CD14-positive monocyte (primary cell): ENCODE results near the gene INPP4B. TPM values are rescaled to one million over a fixed set of nuclear protein-coding genes. Genes with fewer than 3 reads are reported as not detected.

ENCODE experiments used
- DNase-seq, 3 donors: peaks; one replicate each; pipeline ENCODE4 v3.0.0-alpha.2; 2011 to 2022
- H2AFZ ChIP-seq: 2 replicates; pipeline ENCODE4 v1.6.0; 2012; ENCODE audit warnings: mild to moderate bottlenecking, low read depth, low read length, inconsistent platforms; ENCODE audit not compliant: insufficient read depth, poor library complexity, severe bottlenecking
- H3K27ac ChIP-seq, 2 donors: 1 replicate in 1 of 2; 2 replicates in 1 of 2; pipeline ENCODE4 v1.5.1; 2012 to 2013; ENCODE audit warnings: low read length in 2 of 2, control low read depth in 1 of 2, inconsistent platforms in 1 of 2, low read depth in 1 of 2, mild to moderate bottlenecking in 1 of 2
- H3K27me3 ChIP-seq, 2 donors: one replicate each; pipeline versions ENCODE4 v1.6.0 to v1.6.1; 2011 to 2013; ENCODE audit warnings: low read length in 2 of 2; ENCODE audit not compliant: control insufficient read depth in 2 of 2, insufficient read depth in 2 of 2
- H3K36me3 ChIP-seq, 2 donors: replicated peaks in 1 of 2; 1 replicate in 1 of 2; 2 replicates in 1 of 2; pipeline versions ENCODE4 v1.5.1 to v1.6.1; 2012 to 2013; ENCODE audit warnings: low read length in 2 of 2, control low read depth in 1 of 2, inconsistent platforms in 1 of 2, mild to moderate bottlenecking in 1 of 2; ENCODE audit not compliant: insufficient read depth in 2 of 2, control insufficient read depth in 1 of 2
- H3K4me1 ChIP-seq, 2 donors: 1 replicate in 1 of 2; 2 replicates in 1 of 2; pipeline versions ENCODE4 v1.5.1 to v1.6.1; 2012 to 2013; ENCODE audit warnings: low read length in 2 of 2, control low read depth in 1 of 2, inconsistent platforms in 1 of 2, mild to moderate bottlenecking in 1 of 2, moderate library complexity in 1 of 2; ENCODE audit not compliant: insufficient read depth in 2 of 2, control insufficient read depth in 1 of 2
- H3K4me2 ChIP-seq: replicated peaks from 2 replicates; pipeline ENCODE3; 2012; ENCODE audit warnings: low read length, moderate library complexity, mild to moderate bottlenecking; ENCODE audit not compliant: poor library complexity, severe bottlenecking; ENCODE audit errors: extremely low read depth
- H3K4me3 ChIP-seq, 3 experiments: fragments of 200-600 bp in 1 of 3; sonication (generic) in 1 of 3; replicated peaks in 1 of 3; 1 replicate in 2 of 3; 2 replicates in 1 of 3; pipeline ENCODE4 v1.5.1; 2011 to 2013; ENCODE audit warnings: low read length in 3 of 3, mild to moderate bottlenecking in 3 of 3, control low read depth in 2 of 3, low read depth in 2 of 3, inconsistent platforms in 1 of 3, moderate library complexity in 1 of 3
- H3K79me2 ChIP-seq: 2 replicates; pipeline ENCODE4 v1.6.0; 2012; ENCODE audit warnings: mild to moderate bottlenecking, control low read depth, inconsistent platforms, low read length, moderate library complexity; ENCODE audit not compliant: insufficient read depth
- H3K9ac ChIP-seq: 2 replicates; pipeline ENCODE4 v1.6.0; 2017; ENCODE audit warnings: low read length, mild to moderate bottlenecking; ENCODE audit not compliant: insufficient read depth, poor library complexity, severe bottlenecking
- H3K9me3 ChIP-seq, 2 donors: replicated peaks in 1 of 2; 1 replicate in 1 of 2; 2 replicates in 1 of 2; pipeline versions ENCODE4 v1.5.1 to v1.6.1; 2012 to 2013; ENCODE audit warnings: low read length in 2 of 2, control low read depth in 1 of 2; ENCODE audit not compliant: control insufficient read depth in 1 of 2, insufficient read depth in 1 of 2
- H4K20me1 ChIP-seq: 2 replicates; pipeline ENCODE4 v1.6.0; 2012; ENCODE audit warnings: mild to moderate bottlenecking, low read length, control low read depth, moderate library complexity; ENCODE audit not compliant: insufficient read depth
- H3K27ac Mint-ChIP-seq, 7 donors: one replicate each; pipeline ENCODE4 v1.8.0; 2020; ENCODE audit warnings: mild to moderate bottlenecking in 7 of 7, mixed read lengths in 7 of 7, moderate library complexity in 6 of 7, inconsistent platforms in 2 of 7
- H3K27me3 Mint-ChIP-seq, 3 donors: one replicate each; pipeline ENCODE4 v1.8.0; 2021 to 2022; ENCODE audit warnings: low read depth in 3 of 3, mild to moderate bottlenecking in 3 of 3, mixed read lengths in 3 of 3, moderate library complexity in 3 of 3, inconsistent platforms in 1 of 3
- H3K36me3 Mint-ChIP-seq, 2 donors: one replicate each; pipeline ENCODE4 v1.8.0; 2020; ENCODE audit warnings: mixed read lengths in 2 of 2, inconsistent platforms in 1 of 2, mild to moderate bottlenecking in 1 of 2
- H3K4me1 Mint-ChIP-seq: one replicate; pipeline ENCODE4 v1.8.0; 2020; ENCODE audit warnings: mild to moderate bottlenecking, mixed read lengths
- H3K4me3 Mint-ChIP-seq, 2 donors: one replicate each; pipeline ENCODE4 v1.8.0; 2020; ENCODE audit warnings: mild to moderate bottlenecking in 2 of 2, mixed read lengths in 2 of 2, moderate library complexity in 1 of 2
- H3K9me3 Mint-ChIP-seq, 7 donors: one replicate each; pipeline ENCODE4 v1.8.0; 2020 to 2022; ENCODE audit warnings: mixed read lengths in 7 of 7, mild to moderate bottlenecking in 6 of 7, moderate library complexity in 6 of 7, inconsistent platforms in 2 of 7
- WGBS: methylation state at CpG from one replicate; pipeline ENCODE4 v1.1.5; 2013; ENCODE audit warnings: missing lambda C conversion rate; ENCODE audit not compliant: insufficient coverage; 5-methylcytosine and 5-hydroxymethylcytosine counted together
- intact Hi-C, 2 donors: fragments of 100-400 bp; cut with micrococcal nuclease; formaldehyde crosslinking; loops; one replicate each; pipeline versions ENCODE4 v1.15.0 to v1.15.1; 2023
- polyA plus RNA-seq, 3 donors: library from polyadenylated mRNA; depleted of rRNA in 1 of 3; unstranded in 2 of 3; stranded (reverse) in 1 of 3; fragments of 300-500 nt in 2 of 3; fragments of >200 nt in 1 of 3; fragmentation: Illumina TruSeq in 2 of 3; gene quantifications; 1 replicate in 2 of 3; 2 replicates in 1 of 3; pipeline ENCODE4 v1.2.3, GENCODE V29; 2012 to 2021
- TF ChIP-seq, protein P1 (sequence below): fragments of 200-600 bp; IDR thresholded peaks from one replicate; pipeline ENCODE4 v1.8.0; 2022; ENCODE audit warnings: antibody characterized with exemption, mild to moderate bottlenecking

The INPP4B gene
- polyA plus RNA-seq, 3 donors: 0.13 to 0.38 (median 0.22) TPM

GRCh38 chr4:142202404-142203332 lies 643.4 kb downstream of the INPP4B start:
- no peak overlapping the region for H3K4me2 ChIP-seq
- no peak overlapping the region for H2AFZ ChIP-seq
- no peaks in the 10 kb centered on the region for H3K4me1 Mint-ChIP-seq
- H3K27ac Mint-ChIP-seq: no peak overlapping the region
- no peaks in the 10 kb centered on the region for H4K20me1 ChIP-seq
- H3K36me3 Mint-ChIP-seq: no peaks in the 10 kb centered on the region
- intact Hi-C loops: no loop called here
- no peak overlapping the region for H3K27ac ChIP-seq
- WGBS: 95% methylated on average over 3 of the region's 6 CpGs
- no peak for DNase-seq
- no peaks in the 10 kb centered on the region for H3K27me3 ChIP-seq
- no peaks in the 10 kb centered on the region for H3K4me1 ChIP-seq
- no peaks in the 10 kb centered on the region for H3K79me2 ChIP-seq
- H3K4me3 ChIP-seq: no peak overlapping the region
- no peak overlapping the region for H3K9ac ChIP-seq
- H3K4me3 Mint-ChIP-seq: no peak overlapping the region
- TF ChIP-seq, protein P1, sequence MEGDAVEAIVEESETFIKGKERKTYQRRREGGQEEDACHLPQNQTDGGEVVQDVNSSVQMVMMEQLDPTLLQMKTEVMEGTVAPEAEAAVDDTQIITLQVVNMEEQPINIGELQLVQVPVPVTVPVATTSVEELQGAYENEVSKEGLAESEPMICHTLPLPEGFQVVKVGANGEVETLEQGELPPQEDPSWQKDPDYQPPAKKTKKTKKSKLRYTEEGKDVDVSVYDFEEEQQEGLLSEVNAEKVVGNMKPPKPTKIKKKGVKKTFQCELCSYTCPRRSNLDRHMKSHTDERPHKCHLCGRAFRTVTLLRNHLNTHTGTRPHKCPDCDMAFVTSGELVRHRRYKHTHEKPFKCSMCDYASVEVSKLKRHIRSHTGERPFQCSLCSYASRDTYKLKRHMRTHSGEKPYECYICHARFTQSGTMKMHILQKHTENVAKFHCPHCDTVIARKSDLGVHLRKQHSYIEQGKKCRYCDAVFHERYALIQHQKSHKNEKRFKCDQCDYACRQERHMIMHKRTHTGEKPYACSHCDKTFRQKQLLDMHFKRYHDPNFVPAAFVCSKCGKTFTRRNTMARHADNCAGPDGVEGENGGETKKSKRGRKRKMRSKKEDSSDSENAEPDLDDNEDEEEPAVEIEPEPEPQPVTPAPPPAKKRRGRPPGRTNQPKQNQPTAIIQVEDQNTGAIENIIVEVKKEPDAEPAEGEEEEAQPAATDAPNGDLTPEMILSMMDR: no peak
- peaks cover 0 to 2% (median 0%) of the 10 kb centered on the region in 7 donors for H3K9me3 Mint-ChIP-seq
- no peaks in the 10 kb centered on the region for H3K9me3 ChIP-seq
- no peaks in the 10 kb centered on the region for H3K36me3 ChIP-seq
- H3K27me3 Mint-ChIP-seq: no peaks in the 10 kb centered on the region

- intact Hi-C loops: no loop called here
- no peaks in the 10 kb centered on the region for H3K4me1 Mint-ChIP-seq
- H3K4me2 ChIP-seq: no peak overlapping the region
- H3K9me3 ChIP-seq: no peaks in the 10 kb centered on the region
- no peak for DNase-seq
- H3K27ac ChIP-seq: no peak overlapping the region
- no peaks in the 10 kb centered on the region for H3K27me3 Mint-ChIP-seq
- peaks cover 0 to 2% (median 0%) of the 10 kb centered on the region in 7 donors for H3K9me3 Mint-ChIP-seq
- H3K79me2 ChIP-seq: no peaks in the 10 kb centered on the region
- H3K27me3 ChIP-seq: no peaks in the 10 kb centered on the region
- no peaks in the 10 kb centered on the region for H4K20me1 ChIP-seq
- no peaks in the 10 kb centered on the region for H3K36me3 ChIP-seq
- H3K27ac Mint-ChIP-seq: no peak overlapping the region
- no peaks in the 10 kb centered on the region for H3K36me3 Mint-ChIP-seq
- H3K9ac ChIP-seq: no peak overlapping the region
- TF ChIP-seq, protein P1: no peak
- no peak overlapping the region for H3K4me3 ChIP-seq
- no peak overlapping the region for H2AFZ ChIP-seq
- no peak overlapping the region for H3K4me3 Mint-ChIP-seq
- H3K4me1 ChIP-seq: no peaks in the 10 kb centered on the region
Observed at GRCh38 chr4:142201041-142201440, 645.1 kb downstream of the INPP4B start.
